Loucy (cell line): ENCODE measurements around the gene WDR1.
A peak's percentile ranks its signal among the peaks of the same experiment; 100 is the strongest.

ENCODE experiments used
- H2AFZ ChIP-seq: fragments of 200-600 bp; sonication (generic); 2 replicates; pipeline ENCODE4 v1.6.0; 2016; ENCODE audit warnings: antibody characterized with exemption, mild to moderate bottlenecking, low read length, moderate library complexity
- H3F3A ChIP-seq: fragments of 200-600 bp; 2 replicates; pipeline ENCODE4 v1.6.0; 2016; ENCODE audit warnings: antibody characterized with exemption, low read depth, mild to moderate bottlenecking
- H3K27me3 ChIP-seq: fragments of 200-600 bp; sonication (generic); 2 replicates; pipeline ENCODE4 v1.6.1; 2014; ENCODE audit warnings: low read length, mild to moderate bottlenecking; ENCODE audit not compliant: insufficient read depth, poor library complexity, severe bottlenecking
- H3K36me3 ChIP-seq: fragments of 200-600 bp; sonication (generic); 2 replicates; pipeline ENCODE4 v1.6.1; 2016; ENCODE audit warnings: low read length; ENCODE audit not compliant: insufficient read depth
- H3K4me1 ChIP-seq: fragments of 200-600 bp; sonication (generic); 2 replicates; pipeline ENCODE4 v1.5.1; 2014; ENCODE audit warnings: low read length, mild to moderate bottlenecking; ENCODE audit not compliant: insufficient read depth, poor library complexity, severe bottlenecking
- H3K4me2 ChIP-seq: fragments of 200-600 bp; sonication (generic); 2 replicates; pipeline ENCODE4 v1.6.0; 2014; ENCODE audit warnings: antibody characterized with exemption, low read length, low read depth, mild to moderate bottlenecking; ENCODE audit not compliant: poor library complexity, severe bottlenecking
- H3K4me3 ChIP-seq: fragments of 200-600 bp; sonication (generic); 2 replicates; pipeline ENCODE4 v1.5.1; 2014; ENCODE audit warnings: low read length, mild to moderate bottlenecking, mixed read lengths; ENCODE audit not compliant: poor library complexity, severe bottlenecking
- H3K79me2 ChIP-seq: fragments of 200-600 bp; sonication (generic); 2 replicates; pipeline ENCODE4 v1.6.1; 2014; ENCODE audit warnings: low read length; ENCODE audit not compliant: insufficient read depth
- H3K9ac ChIP-seq: fragments of 200-600 bp; sonication (generic); 2 replicates; pipeline ENCODE4 v1.6.0; 2014; ENCODE audit warnings: mild to moderate bottlenecking, low read depth, low read length, moderate library complexity; ENCODE audit not compliant: poor library complexity, severe bottlenecking
- H3K9me2 ChIP-seq: fragments of 200-600 bp; sonication (generic); replicated peaks from 2 replicates; pipeline ENCODE4 v1.6.1; 2016; ENCODE audit warnings: low read depth, low read length, mixed read lengths
- H3K9me3 ChIP-seq: fragments of 200-600 bp; sonication (generic); 2 replicates; pipeline ENCODE4 v1.6.1; 2014; ENCODE audit warnings: mild to moderate bottlenecking, antibody characterized with exemption, low read length, low read depth; ENCODE audit not compliant: insufficient read depth
- H4K20me1 ChIP-seq: fragments of 200-600 bp; sonication (generic); 2 replicates; pipeline ENCODE4 v1.6.0; 2014; ENCODE audit warnings: antibody characterized with exemption, low read length, mild to moderate bottlenecking; ENCODE audit not compliant: insufficient read depth, poor library complexity, severe bottlenecking
- EZH2phosphoT487 ChIP-seq: fragments of 200-600 bp; IDR thresholded peaks from 2 replicates; pipeline ENCODE4 v1.6.1; 2018; ENCODE audit warnings: antibody characterized with exemption, mild to moderate bottlenecking, moderate library complexity, borderline replicate concordance
- TF ChIP-seq, protein P1 (sequence below): fragments of 200-600 bp; sonication (generic); conservative IDR thresholded peaks from 2 replicates; pipeline ENCODE4 v1.5.1; 2014; ENCODE audit warnings: mild to moderate bottlenecking, antibody characterized with exemption, low read length

WDR1 gene

DNA sequence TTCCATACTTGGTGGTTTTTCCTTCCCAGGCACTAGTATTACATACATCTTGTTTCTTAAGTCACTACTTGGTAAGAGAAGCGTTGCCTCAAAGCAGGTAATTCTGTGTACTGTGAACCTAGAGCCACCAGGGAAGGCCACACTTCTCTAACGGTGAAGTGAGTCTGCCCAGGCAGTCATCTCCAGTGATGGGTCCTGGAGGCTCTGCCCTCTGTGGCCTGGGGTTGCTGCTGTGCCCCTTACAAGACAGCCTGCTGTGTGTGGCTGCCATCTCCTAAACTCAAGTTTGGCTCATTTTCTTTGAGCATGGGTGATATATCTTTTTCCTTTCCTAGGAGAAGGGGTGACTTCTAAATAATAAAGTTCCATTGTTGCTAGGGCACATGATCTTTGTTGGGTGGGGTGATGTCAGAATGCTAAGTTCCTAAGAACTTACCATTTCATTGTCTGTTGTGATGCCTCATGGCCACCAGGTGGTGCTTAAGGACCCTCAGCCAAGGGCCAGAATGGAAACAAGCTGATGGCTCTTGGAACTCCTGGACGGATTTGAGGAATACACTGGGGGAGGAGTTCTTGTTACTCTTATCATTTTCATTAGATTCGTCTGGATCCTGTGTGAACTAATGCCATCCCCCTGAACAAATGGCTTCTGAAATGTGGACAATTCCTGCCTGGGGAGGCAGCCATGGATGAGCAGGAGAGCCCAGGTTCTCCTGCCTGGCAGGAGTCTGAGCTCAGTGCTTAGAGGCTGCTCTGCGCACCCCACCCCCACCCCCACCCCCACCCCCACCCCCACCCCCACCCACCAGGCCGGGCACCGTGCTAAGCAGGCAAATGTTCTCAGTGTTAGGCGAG, 41.1 kb upstream of the WDR1 start:
- H3K79me2 ChIP-seq, result no peaks in the 10 kb centered on the region
- H4K20me1 ChIP-seq, result no peaks in the 10 kb centered on the region
- H3K4me3 ChIP-seq, result no peak overlapping the region
- H3K9me3 ChIP-seq, result no peaks in the 10 kb centered on the region
- H3K4me2 ChIP-seq, result no peak overlapping the region
- peaks cover 58% of the 10 kb centered on the region for H3K4me1 ChIP-seq
- no peaks in the 10 kb centered on the region for H3K36me3 ChIP-seq
- no peaks in the 10 kb centered on the region for H3K9me2 ChIP-seq
- TF ChIP-seq EZH2phosphoT487, result no peak
- TF ChIP-seq, protein P1, sequence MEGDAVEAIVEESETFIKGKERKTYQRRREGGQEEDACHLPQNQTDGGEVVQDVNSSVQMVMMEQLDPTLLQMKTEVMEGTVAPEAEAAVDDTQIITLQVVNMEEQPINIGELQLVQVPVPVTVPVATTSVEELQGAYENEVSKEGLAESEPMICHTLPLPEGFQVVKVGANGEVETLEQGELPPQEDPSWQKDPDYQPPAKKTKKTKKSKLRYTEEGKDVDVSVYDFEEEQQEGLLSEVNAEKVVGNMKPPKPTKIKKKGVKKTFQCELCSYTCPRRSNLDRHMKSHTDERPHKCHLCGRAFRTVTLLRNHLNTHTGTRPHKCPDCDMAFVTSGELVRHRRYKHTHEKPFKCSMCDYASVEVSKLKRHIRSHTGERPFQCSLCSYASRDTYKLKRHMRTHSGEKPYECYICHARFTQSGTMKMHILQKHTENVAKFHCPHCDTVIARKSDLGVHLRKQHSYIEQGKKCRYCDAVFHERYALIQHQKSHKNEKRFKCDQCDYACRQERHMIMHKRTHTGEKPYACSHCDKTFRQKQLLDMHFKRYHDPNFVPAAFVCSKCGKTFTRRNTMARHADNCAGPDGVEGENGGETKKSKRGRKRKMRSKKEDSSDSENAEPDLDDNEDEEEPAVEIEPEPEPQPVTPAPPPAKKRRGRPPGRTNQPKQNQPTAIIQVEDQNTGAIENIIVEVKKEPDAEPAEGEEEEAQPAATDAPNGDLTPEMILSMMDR, result peak; percentile 91
- no peaks in the 10 kb centered on the region for H3K27me3 ChIP-seq
- H3F3A ChIP-seq, result peaks cover 7% of the 10 kb centered on the region; the same call in 1 of the 2 replicates
- peak overlapping the region; percentile 77 for H2AFZ ChIP-seq
- peak overlapping the region; percentile 33 for H3K9ac ChIP-seq

DNA sequence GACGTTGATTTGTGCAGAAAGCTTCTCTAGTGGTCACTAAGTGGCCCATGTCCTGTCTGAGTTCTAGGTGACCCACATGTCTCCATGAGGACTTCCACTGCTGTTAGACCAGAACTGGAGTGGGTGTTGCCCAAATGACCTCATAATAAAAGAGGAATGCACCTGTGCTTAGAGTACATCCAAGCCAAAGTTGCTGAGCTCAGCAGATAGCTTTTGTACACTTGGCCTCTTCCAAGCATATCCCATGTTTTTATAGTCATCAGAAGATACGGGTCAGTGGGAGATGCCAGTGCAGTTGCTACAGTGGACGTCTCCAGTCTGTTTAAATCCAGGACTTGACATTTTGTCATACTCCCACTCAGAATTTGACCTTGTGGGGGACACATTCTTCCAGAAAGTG, 37.6 kb upstream of the WDR1 start:
- Histone ChIP-seq H3F3A (peaks cover 11% of the 10 kb centered on the region), H3K79me2 (no peaks in the 10 kb centered on the region), H3K27me3 (no peaks in the 10 kb centered on the region), H2AFZ (no peak overlapping the region), H3K9me3 (no peaks in the 10 kb centered on the region), H3K4me1 (peaks cover 59% of the 10 kb centered on the region), H3K9me2 (no peaks in the 10 kb centered on the region), H4K20me1 (no peaks in the 10 kb centered on the region), H3K9ac (no peak overlapping the region), H3K4me2 (no peak overlapping the region), H3K4me3 (no peak overlapping the region), H3K36me3 (no peaks in the 10 kb centered on the region)
- TF ChIP-seq, protein P1, result no peak
- no peak for TF ChIP-seq EZH2phosphoT487

DNA sequence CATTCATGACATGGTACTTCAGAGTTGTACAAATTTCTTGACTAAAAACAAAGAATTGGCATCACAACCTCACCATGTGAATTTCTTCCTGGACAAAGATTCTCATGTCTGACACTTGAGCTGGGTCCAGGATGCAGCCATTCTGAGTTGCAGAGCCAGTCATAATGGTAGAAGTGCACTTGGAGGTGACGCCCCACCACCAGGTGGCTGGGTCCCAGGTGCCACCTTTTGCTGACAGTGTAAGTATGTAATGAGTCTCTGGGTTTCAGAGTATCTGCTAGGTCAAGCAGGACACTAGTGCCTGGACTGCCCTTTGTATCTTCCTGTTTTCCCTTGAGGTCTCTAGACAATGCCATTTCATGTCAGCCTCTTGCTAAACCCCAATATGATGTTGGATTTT, 36.6 kb upstream of the WDR1 start:
- no peak overlapping the region for H3K4me2 ChIP-seq
- H3K27me3 ChIP-seq, result no peaks in the 10 kb centered on the region

More for the DNA sequence above, 36.6 kb upstream of the WDR1 start:
- H3K79me2 ChIP-seq, result no peaks in the 10 kb centered on the region
- no peaks in the 10 kb centered on the region for H3K36me3 ChIP-seq
- no peaks in the 10 kb centered on the region for H3K9me2 ChIP-seq
- H3K4me3 ChIP-seq, result no peak overlapping the region
- H3K9me3 ChIP-seq, result no peaks in the 10 kb centered on the region
- H4K20me1 ChIP-seq, result no peaks in the 10 kb centered on the region
- no peak for TF ChIP-seq EZH2phosphoT487
- TF ChIP-seq, protein P1, result no peak
- H3F3A ChIP-seq, result peaks cover 11% of the 10 kb centered on the region
- no peak overlapping the region for H3K9ac ChIP-seq
- H2AFZ ChIP-seq, result no peak overlapping the region
- H3K4me1 ChIP-seq, result peaks cover 48% of the 10 kb centered on the region
